Fibroblast of the aortic adventitia (primary cell): Measurements from ENCODE around the gene ULK4. TPM values are rescaled to one million over a fixed set of nuclear protein-coding genes. Genes with fewer than 3 reads are reported as not detected.
"Not testable (repeated sequence)": the region's sequence is repeated elsewhere in the genome, so short reads cannot be mapped to it uniquely, and the experiment has no call there.

Experiments
- DNase-seq: peaks from one replicate; pipeline ENCODE4 v3.0.0-alpha.2; 2010; ENCODE audit warnings: low read depth
- H3K4me3 ChIP-seq: 2 replicates; pipeline ENCODE4 v1.5.1; 2011; ENCODE audit warnings: low read depth, mild to moderate bottlenecking, control low read depth, low read length, moderate library complexity
- CTCF ChIP-seq: IDR thresholded peaks from 2 replicates; pipeline ENCODE4 v1.5.1; 2011; ENCODE audit warnings: mild to moderate bottlenecking, low read length, control low read depth, inconsistent platforms; ENCODE audit not compliant: insufficient read depth
- total RNA-seq: library from RNA; depleted of rRNA; stranded (reverse); fragments of >200 nt; gene quantifications from 2 replicates; pipeline ENCODE4 v1.2.3, GENCODE V29; 2012; ENCODE audit warnings: low replicate concordance

The ULK4 gene
- total RNA-seq, 1 donor: 16.1 TPM

- H3K4me3 ChIP-seq: no peak overlapping the region
Observed at GRCh38 chr3:41808152-41808551, 153.8 kb downstream of the ULK4 start.

GRCh38 chr3:41794748-41795589, 166.9 kb downstream of the ULK4 start:
- no peak for DNase-seq
- no peak for TF ChIP-seq CTCF
- no peak overlapping the region for H3K4me3 ChIP-seq

More at GRCh38 chr3:41808152-41808551, 153.8 kb downstream of the ULK4 start:
- no peak for TF ChIP-seq CTCF
- peak; percentile 45 for DNase-seq

GRCh38 chr3:41792806-41793205, 169.1 kb downstream of the ULK4 start:
- H3K4me3 ChIP-seq: no peak overlapping the region
- no peak for TF ChIP-seq CTCF
- no peak for DNase-seq

- DNase-seq: no peak
- H3K4me3 ChIP-seq: no peak overlapping the region
- TF ChIP-seq CTCF: no peak
Observed at GRCh38 chr3:41769106-41769505, 192.8 kb downstream of the ULK4 start.

- TF ChIP-seq CTCF: no peak
- peak; percentile 2 for DNase-seq
- H3K4me3 ChIP-seq: no peak overlapping the region
Observed at GRCh38 chr3:41768363-41768762, 193.5 kb downstream of the ULK4 start.

- not testable (repeated sequence) for DNase-seq, H3K4me3 ChIP-seq
Observed at GRCh38 chr3:41762867-41763266, 199.0 kb downstream of the ULK4 start.

GRCh38 chr3:41753651-41754050, 208.3 kb downstream of the ULK4 start:
- no peak overlapping the region for H3K4me3 ChIP-seq
- no peak for TF ChIP-seq CTCF
- no peak for DNase-seq
